ENCODE measurements around the gene DDB1. TPM values are rescaled to one million over a fixed set of nuclear protein-coding genes. Genes with fewer than 3 reads are reported as not detected.

Gene DDB1
- total RNA-seq, 1 experiment from 2014 or later, result 451 TPM

- TF ChIP-seq, protein P1, sequence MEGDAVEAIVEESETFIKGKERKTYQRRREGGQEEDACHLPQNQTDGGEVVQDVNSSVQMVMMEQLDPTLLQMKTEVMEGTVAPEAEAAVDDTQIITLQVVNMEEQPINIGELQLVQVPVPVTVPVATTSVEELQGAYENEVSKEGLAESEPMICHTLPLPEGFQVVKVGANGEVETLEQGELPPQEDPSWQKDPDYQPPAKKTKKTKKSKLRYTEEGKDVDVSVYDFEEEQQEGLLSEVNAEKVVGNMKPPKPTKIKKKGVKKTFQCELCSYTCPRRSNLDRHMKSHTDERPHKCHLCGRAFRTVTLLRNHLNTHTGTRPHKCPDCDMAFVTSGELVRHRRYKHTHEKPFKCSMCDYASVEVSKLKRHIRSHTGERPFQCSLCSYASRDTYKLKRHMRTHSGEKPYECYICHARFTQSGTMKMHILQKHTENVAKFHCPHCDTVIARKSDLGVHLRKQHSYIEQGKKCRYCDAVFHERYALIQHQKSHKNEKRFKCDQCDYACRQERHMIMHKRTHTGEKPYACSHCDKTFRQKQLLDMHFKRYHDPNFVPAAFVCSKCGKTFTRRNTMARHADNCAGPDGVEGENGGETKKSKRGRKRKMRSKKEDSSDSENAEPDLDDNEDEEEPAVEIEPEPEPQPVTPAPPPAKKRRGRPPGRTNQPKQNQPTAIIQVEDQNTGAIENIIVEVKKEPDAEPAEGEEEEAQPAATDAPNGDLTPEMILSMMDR (conservative IDR thresholded peaks at IDR 0.05; ENCODE audit: low read depth, low read length), result no peak
- TF ChIP-seq EZH2 (IDR thresholded peaks at IDR 0.05; ENCODE audit: low read length, unreplicated experiment), result no peak
- no peak for TF ChIP-seq EZH2phosphoT487 (IDR thresholded peaks at IDR 0.05; ENCODE audit: borderline replicate concordance, low read length)
- H3K9ac ChIP-seq (ENCODE audit: low read length), result no peak overlapping the region
- no peak overlapping the region for H3K27ac ChIP-seq (ENCODE audit: low read length)
- DNase-seq, result no peak
- no peaks in the 10 kb centered on the region for H3K9me2 ChIP-seq (replicated peaks; ENCODE audit: low read length)
- ChIA-PET CTCF (no interaction called here), POLR2A (ENCODE audit: unreplicated experiment) (no interaction called here)
- H3K4me2 ChIP-seq (ENCODE audit: low read length), result no peak overlapping the region
- no peaks in the 10 kb centered on the region for H4K20me1 ChIP-seq (ENCODE audit: low read length)
- H3K36me3 ChIP-seq (ENCODE audit: low read depth, low read length), result no peaks in the 10 kb centered on the region
- no peak overlapping the region for H3K4me3 ChIP-seq (ENCODE audit: low read length)
- no peaks in the 10 kb centered on the region for H3K9me3 ChIP-seq (ENCODE audit: low read length)
- H3K27me3 ChIP-seq (ENCODE audit: low read length), result no peaks in the 10 kb centered on the region
- no peak overlapping the region for H2AFZ ChIP-seq (ENCODE audit: low read length)
- H3K79me2 ChIP-seq (ENCODE audit: low read length), result no peaks in the 10 kb centered on the region
- peak; percentile 20; the same call in 1 of the 2 replicates for ATAC-seq
- peaks cover 6% of the 10 kb centered on the region; the same call in 1 of the 2 replicates for H3K4me1 ChIP-seq (ENCODE audit: insufficient read depth, low read length)
- intact Hi-C loops (cut with micrococcal nuclease), result no loop called here
- BruUV-seq (replicated peaks), result no TSS peak
- no peaks in the 10 kb centered on the region for H3F3A ChIP-seq (ENCODE audit: low read length, unreplicated experiment)
These were observed 59.5 kb downstream of the DDB1 start for GRCh38 chr11:61273178-61274078.

DNA sequence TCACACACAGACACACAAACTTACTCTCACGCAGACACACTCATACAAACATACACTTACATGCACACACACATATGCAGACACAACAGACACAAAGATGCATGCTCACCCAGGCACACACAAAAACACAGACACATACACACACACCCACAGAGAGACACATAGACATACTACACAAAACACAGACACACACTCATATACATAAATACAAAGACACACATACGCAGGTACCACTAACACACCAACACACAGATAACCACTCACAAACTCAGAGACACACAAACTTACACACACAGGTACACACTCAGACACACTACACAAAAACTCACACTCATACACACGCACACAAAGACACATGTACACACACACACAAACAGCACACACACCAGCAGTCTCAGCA, 60.2 kb downstream of the DDB1 start:
- Histone ChIP-seq H3F3A (ENCODE audit: low read length, unreplicated experiment) (no peaks in the 10 kb centered on the region), H3K27ac (ENCODE audit: low read length) (no peak overlapping the region), H3K4me3 (ENCODE audit: low read length) (no peak overlapping the region), H3K27me3 (ENCODE audit: low read length) (no peaks in the 10 kb centered on the region), H2AFZ (ENCODE audit: low read length) (no peak overlapping the region), H3K4me2 (ENCODE audit: low read length) (no peak overlapping the region), H3K79me2 (ENCODE audit: low read length) (no peaks in the 10 kb centered on the region), H3K9ac (ENCODE audit: low read length) (no peak overlapping the region), H3K9me3 (ENCODE audit: low read length) (no peaks in the 10 kb centered on the region), H3K9me2 (replicated peaks; ENCODE audit: low read length) (no peaks in the 10 kb centered on the region), H3K4me1 (ENCODE audit: insufficient read depth, low read length) (peaks cover 6% of the 10 kb centered on the region; the same call in 1 of the 2 replicates), H3K36me3 (ENCODE audit: low read depth, low read length) (no peaks in the 10 kb centered on the region), H4K20me1 (ENCODE audit: low read length) (no peaks in the 10 kb centered on the region)
- POLR2A ChIA-PET (ENCODE audit: unreplicated experiment), result no interaction called here
- CTCF ChIA-PET, result no interaction called here
- intact Hi-C loops (cut with micrococcal nuclease), result no loop called here
- no TSS peak for BruUV-seq (replicated peaks)
- TF ChIP-seq EZH2phosphoT487 (IDR thresholded peaks at IDR 0.05; ENCODE audit: borderline replicate concordance, low read length), result no peak
- TF ChIP-seq, protein P1 (conservative IDR thresholded peaks at IDR 0.05; ENCODE audit: low read depth, low read length), result no peak
- no peak for TF ChIP-seq EZH2 (IDR thresholded peaks at IDR 0.05; ENCODE audit: low read length, unreplicated experiment)
- ATAC-seq (no peak), DNase-seq (no peak)
